ENCODE results near the gene FRMD4A.
"Not testable (repeated sequence)": the region's sequence is repeated elsewhere in the genome, so short reads cannot be mapped to it uniquely, and the experiment has no call there.

FRMD4A gene

GRCh38 chr10:13899941-13900340 is 430.8 kb downstream of the FRMD4A start:
- intact Hi-C loops (cut with DNase I) = loop anchor here (10.0 kb wide), 1 partner anchor 115 kb away; no protein-coding TSS in a partner anchor
- no peak for DNase-seq

- DNase-seq = not testable (repeated sequence)
Measured at GRCh38 chr10:13896146-13896545, 434.6 kb downstream of the FRMD4A start.

GRCh38 chr10:13894412-13895093 is 436.2 kb downstream of the FRMD4A start:
- no peak for DNase-seq
- intact Hi-C loops (cut with DNase I) = loop anchor here (10.0 kb wide), 1 partner anchor 110 kb away; no protein-coding TSS in a partner anchor

More at GRCh38 chr10:13896146-13896545, 434.6 kb downstream of the FRMD4A start:
- intact Hi-C loops (cut with DNase I) = loop anchor here (10.0 kb wide), 1 partner anchor 111 kb away; no protein-coding TSS in a partner anchor

- no peak for DNase-seq
- intact Hi-C loops (cut with DNase I) = loop anchor here (10.0 kb wide), 1 partner anchor 109 kb away; no protein-coding TSS in a partner anchor
Measured at GRCh38 chr10:13893926-13894325, 436.8 kb downstream of the FRMD4A start.

GRCh38 chr10:13892871-13893270 is 437.9 kb downstream of the FRMD4A start:
- intact Hi-C loops (cut with DNase I) = loop anchor here (10.0 kb wide), 1 partner anchor 108 kb away; no protein-coding TSS in a partner anchor
- no peak for DNase-seq

- intact Hi-C loops (cut with DNase I) = loop anchor here (10.0 kb wide), 1 partner anchor 107 kb away; no protein-coding TSS in a partner anchor
Measured at GRCh38 chr10:13892001-13892491, 438.7 kb downstream of the FRMD4A start.

GRCh38 chr10:13891128-13892000 is 439.4 kb downstream of the FRMD4A start:
- DNase-seq = peak in 33 of 42 donors; percentile 23 to 75 (median 56)
- intact Hi-C loops (cut with DNase I) = loop anchor here (10.0 kb wide), 1 partner anchor 107 kb away; no protein-coding TSS in a partner anchor

More at GRCh38 chr10:13892001-13892491, 438.7 kb downstream of the FRMD4A start:
- peak in 3 of 42 donors; percentile 28 to 35 (median 35) for DNase-seq

GRCh38 chr10:13890233-13891127 is 440.2 kb downstream of the FRMD4A start:
- intact Hi-C loops (cut with DNase I) = loop anchor here (10.0 kb wide), 1 partner anchor 106 kb away; no protein-coding TSS in a partner anchor
- DNase-seq = peak in 41 of 42 donors; percentile 52 to 87 (median 71)

- intact Hi-C loops (cut with DNase I) = no loop called here
- DNase-seq = peak in 1 of 42 donors; percentile 2
Measured at GRCh38 chr10:13887761-13888160, 443.0 kb downstream of the FRMD4A start.

- DNase-seq = peak; percentile 38 to 93 (median 84)
- intact Hi-C loops (cut with DNase I) = no loop called here
Measured at GRCh38 chr10:13885238-13885990, 445.3 kb downstream of the FRMD4A start.

- intact Hi-C loops (cut with DNase I) = no loop called here
- no peak for DNase-seq
Measured at GRCh38 chr10:13883636-13884444, 446.9 kb downstream of the FRMD4A start.

GRCh38 chr10:13882119-13882711 is 448.5 kb downstream of the FRMD4A start:
- intact Hi-C loops (cut with DNase I) = no loop called here
- DNase-seq = peak in 8 of 42 donors; percentile 31 to 53 (median 40)

- intact Hi-C loops (cut with DNase I) = no loop called here
- DNase-seq = no peak
Measured at GRCh38 chr10:13880760-13881159, 450.0 kb downstream of the FRMD4A start.

- DNase-seq = peak in 1 of 42 donors; percentile 48
- intact Hi-C loops (cut with DNase I) = no loop called here
Measured at GRCh38 chr10:13877154-13877909, 453.4 kb downstream of the FRMD4A start.

GRCh38 chr10:13873196-13873595 is 457.5 kb downstream of the FRMD4A start:
- intact Hi-C loops (cut with DNase I) = no loop called here
- no peak for DNase-seq

- DNase-seq = peak in 1 of 42 donors; percentile 34
- intact Hi-C loops (cut with DNase I) = no loop called here
Measured at GRCh38 chr10:13872411-13872810, 458.3 kb downstream of the FRMD4A start.
